Adipose tissue (tissue), 3 donors: ENCODE results near the gene GPSM1. TPM values are rescaled to one million over a fixed set of nuclear protein-coding genes. Genes with fewer than 3 reads are reported as not detected.
"Not testable (repeated sequence)": the region's sequence is repeated elsewhere in the genome, so short reads cannot be mapped to it uniquely, and the experiment has no call there.

Experiments
- H3K27ac ChIP-seq: one replicate; pipeline ENCODE4 v1.5.1; 2013; ENCODE audit warnings: low read depth, low read length
- WGBS, 3 donors: extraction: QIAGEN DNeasy Blood & Tissue Kit; methylation state at CpG; one replicate each; pipeline ENCODE4 v1.1.7; 2013; 5-methylcytosine and 5-hydroxymethylcytosine counted together
- polyA plus RNA-seq, 3 donors: library from polyadenylated mRNA; stranded (reverse); fragments of 200-250 nt; gene quantifications; one replicate each; pipeline ENCODE4 v1.2.3, GENCODE V29; 2013
- donor health status: healthy with polysubstance abuse.
- donor health status: Bipolar disorder and iron deficiency.
- donor health status: healthy.

Gene GPSM1
- polyA plus RNA-seq, 3 donors, result 5.8 to 14.9 (median 11.0) TPM

GRCh38 chr9:136405904-136406303 lies 78.6 kb downstream of the GPSM1 start:
- WGBS, 3 donors, result 91 to 93% (median 93%) methylated on average over 10 of the region's 10 CpGs
- not testable (repeated sequence) for H3K27ac ChIP-seq

GRCh38 chr9:136407061-136407460 lies 79.7 kb downstream of the GPSM1 start:
- not testable (repeated sequence) for H3K27ac ChIP-seq
- 91 to 94% (median 93%) methylated on average over 28 of the region's 28 CpGs for WGBS, 3 donors

GRCh38 chr9:136407911-136408310 lies 80.6 kb downstream of the GPSM1 start:
- 86 to 89% (median 87%) methylated on average over 7 of the region's 7 CpGs for WGBS, 3 donors
- H3K27ac ChIP-seq, result no peak overlapping the region

Other genes starting within 250 kb of the GPSM1 start
- 10 to 100 TPM in 1 of 3 donors, 1 to 10 TPM in 2; 5.3 to 15.5 (median 9.1) TPM for gene NACC2, start 232.2 kb upstream of the GPSM1 start, polyA plus RNA-seq
- 10 to 100 TPM; 14.9 to 25.9 (median 20.4) TPM for gene TMEM250, start 208.7 kb upstream of the GPSM1 start, polyA plus RNA-seq
- gene LHX3, start 122.4 kb upstream of the GPSM1 start, polyA plus RNA-seq, result under 1 TPM in 1 of 3 donors, not detected in 2; 0.02 TPM
- 1 to 10 TPM; 4.5 to 7.3 (median 6.8) TPM for gene QSOX2, start 81.7 kb upstream of the GPSM1 start, polyA plus RNA-seq
- gene CCDC187, start 23.4 kb upstream of the GPSM1 start, polyA plus RNA-seq, result under 1 TPM in 2 of 3 donors, not detected in 1; 0.03 to 0.18 TPM
- 10 to 100 TPM; 10.8 to 19.0 (median 15.6) TPM for gene DNLZ, start 36.2 kb downstream of the GPSM1 start, polyA plus RNA-seq
- gene CARD9, start 46.1 kb downstream of the GPSM1 start, polyA plus RNA-seq, result 1 to 10 TPM in 2 of 3 donors, under 1 TPM in 1; 0.66 to 2.6 (median 2.2) TPM
- 1 to 10 TPM; 4.3 to 6.7 (median 4.9) TPM for gene SNAPC4, start 72.6 kb downstream of the GPSM1 start, polyA plus RNA-seq
- 10 to 100 TPM; 22.3 to 28.2 (median 24.7) TPM for gene ENTR1, start 83.1 kb downstream of the GPSM1 start, polyA plus RNA-seq
- 10 to 100 TPM; 22.1 to 63.6 (median 22.9) TPM for gene PMPCA, start 83.1 kb downstream of the GPSM1 start, polyA plus RNA-seq
- 10 to 100 TPM in 1 of 3 donors, 1 to 10 TPM in 2; 4.8 to 10.9 (median 9.4) TPM for gene INPP5E, start 112.3 kb downstream of the GPSM1 start, polyA plus RNA-seq
- 10 to 100 TPM; 23.1 to 34.9 (median 30.9) TPM for gene SEC16A, start 155.5 kb downstream of the GPSM1 start, polyA plus RNA-seq
- 10 to 100 TPM; 10.4 to 35.7 (median 25.0) TPM for gene NOTCH1, start 218.5 kb downstream of the GPSM1 start, polyA plus RNA-seq